A673 (cell line): ENCODE results near the gene SPINT1. TPM values are rescaled to one million over a fixed set of nuclear protein-coding genes. Genes with fewer than 3 reads are reported as not detected.

ENCODE experiments used
- BruUV-seq: library from RNA; stranded (reverse); fragments of 400-500 nt; replicated peaks from 2 replicates; lab custom pipeline; 2021; lab: Mats Ljungman, UMichigan
- CTCF ChIA-PET: fragments of 300-600 bp; sonication (Branson Sonifier 250); formaldehyde crosslinking; loops from one replicate; lab custom pipeline; 2022; ENCODE audit warnings: antibody characterized with exemption; lab: Charles Lee
- POLR2A ChIA-PET: fragments of 300-600 bp; sonication (Branson Sonifier 250); formaldehyde crosslinking; loops from one replicate; lab custom pipeline; 2022; ENCODE audit warnings: antibody characterized with exemption; ENCODE audit not compliant: low non-redundant PET; lab: Charles Lee
- DNase-seq: peaks from one replicate; pipeline ENCODE4 v3.0.0-alpha.2; 2015; ENCODE audit warnings: low spot score
- H3K27ac ChIP-seq: fragments of 200-600 bp; sonication (generic); 2 replicates; pipeline ENCODE4 v1.5.1; 2016; ENCODE audit warnings: mixed run types, low read depth, mild to moderate bottlenecking, mixed read lengths, antibody characterized with exemption, low read length; ENCODE audit not compliant: poor library complexity, severe bottlenecking
- H3K27me3 ChIP-seq: fragments of 200-600 bp; sonication (generic); replicated peaks from 2 replicates; pipeline ENCODE4 v1.6.1; 2017; ENCODE audit warnings: mixed run types, low read depth, mild to moderate bottlenecking, mixed read lengths, antibody characterized with exemption, low read length; ENCODE audit not compliant: insufficient read depth, poor library complexity
- H3K36me3 ChIP-seq: fragments of 200-600 bp; sonication (generic); 2 replicates; pipeline ENCODE4 v1.6.1; 2016; ENCODE audit warnings: mixed run types, mild to moderate bottlenecking, mixed read lengths, antibody characterized with exemption, low read length; ENCODE audit not compliant: insufficient read depth, poor library complexity, severe bottlenecking
- H3K4me1 ChIP-seq: fragments of 200-600 bp; sonication (generic); 2 replicates; pipeline ENCODE4 v1.6.1; 2017; ENCODE audit warnings: mixed run types, mild to moderate bottlenecking, mixed read lengths, antibody characterized with exemption, low read length; ENCODE audit not compliant: insufficient read depth, poor library complexity, severe bottlenecking
- H3K4me3 ChIP-seq: fragments of 200-600 bp; sonication (generic); 2 replicates; pipeline ENCODE4 v1.5.1; 2016; ENCODE audit warnings: low read depth, mixed run types, mild to moderate bottlenecking, mixed read lengths, low read length; ENCODE audit not compliant: poor library complexity, severe bottlenecking
- H3K9me3 ChIP-seq: fragments of 200-600 bp; sonication (generic); 2 replicates; pipeline ENCODE4 v1.6.1; 2016; ENCODE audit warnings: mixed run types, low read depth, mild to moderate bottlenecking, mixed read lengths, antibody characterized with exemption, low read length; ENCODE audit not compliant: poor library complexity, severe bottlenecking
- CTCF ChIP-seq: fragments of 300-800, 200-600 bp; sonication (generic); conservative IDR thresholded peaks from 2 replicates; pipeline ENCODE4 v1.5.1; 2017; ENCODE audit warnings: low read depth, mild to moderate bottlenecking, antibody characterized with exemption, low read length, moderate library complexity, mixed read lengths
- EZH2 ChIP-seq: fragments of 200-600 bp; sonication (generic); IDR thresholded peaks from 2 replicates; pipeline ENCODE4 v1.6.1; 2017; ENCODE audit warnings: borderline replicate concordance, low read depth, mild to moderate bottlenecking, mixed read lengths, antibody characterized with exemption, low read length; ENCODE audit not compliant: poor library complexity, severe bottlenecking
- intact Hi-C: fragments of 100-400 bp; cut with micrococcal nuclease; formaldehyde crosslinking; loops from one replicate; pipeline ENCODE4 v1.10.0; 2022; ENCODE audit not compliant: unreplicated experiment
- total RNA-seq: library from RNA; stranded (reverse); gene quantifications from 2 replicates; pipeline ENCODE4 v1.2.3, GENCODE V29; 2021

The SPINT1 gene
- total RNA-seq, 1 experiment from 2014 or later: 1.9 TPM

DNA sequence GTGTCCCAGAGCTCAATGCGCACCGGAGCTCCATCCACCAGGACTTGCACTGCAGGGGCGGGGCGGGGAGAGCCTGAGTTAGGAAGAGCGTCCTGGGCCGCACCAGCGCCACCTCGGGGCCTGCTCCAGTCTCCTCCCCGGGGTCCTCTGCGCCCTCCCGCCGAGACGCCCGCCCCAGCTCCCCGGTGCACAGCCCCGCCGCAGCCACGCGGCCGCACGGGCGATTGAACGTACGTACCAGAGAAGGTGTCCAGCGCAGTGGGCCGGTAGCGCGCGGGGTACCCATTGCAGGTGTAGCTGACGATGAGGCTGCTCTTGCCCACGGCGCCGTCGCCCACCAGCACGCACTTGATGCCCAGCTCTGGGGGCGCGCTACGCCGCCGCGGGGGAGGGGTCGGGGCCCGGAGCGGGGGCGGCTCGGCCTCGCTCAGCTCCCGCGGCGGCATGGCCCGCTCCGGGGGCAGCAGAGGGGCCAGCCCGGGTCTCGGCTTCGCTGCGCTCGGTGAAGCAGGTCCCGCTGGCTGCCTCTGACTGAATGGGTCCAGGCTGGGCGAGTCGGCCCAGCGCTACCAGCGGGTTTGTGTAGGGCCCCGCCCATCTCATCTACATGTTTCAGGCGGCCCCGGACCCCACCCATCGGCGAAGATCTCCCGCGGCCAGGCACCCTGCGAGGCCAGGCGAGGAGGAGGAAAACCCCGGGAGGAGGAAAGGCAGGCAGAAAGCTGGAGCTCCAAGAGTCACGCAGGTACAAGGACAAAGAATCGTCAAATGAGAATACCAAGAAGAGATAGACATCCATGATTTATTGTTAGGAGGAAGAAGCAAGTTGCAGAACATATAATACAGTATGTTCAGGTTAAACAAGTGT, 30.1 kb downstream of the SPINT1 start, which contains the start of gene RHOV:
Gene RHOV, minus strand, starts transcription at position 541 of the 868 bp plus-strand sequence. Its CDS starts 95 bp downstream, at position 446.
- peak within 1 kb of the TSS; percentile 48 for H3K27ac ChIP-seq
- POLR2A ChIA-PET: interaction anchor here (0.6 to 0.7 kb wide), 3 partner anchors 15 to 390 kb away, joined by 3 to 4 read pairs (median 3); no protein-coding TSS in a partner anchor
- H3K36me3 ChIP-seq: no peaks in the 10 kb centered on the region
- H3K4me1 ChIP-seq: peaks cover 4% of the 10 kb centered on the region
- no peak for TF ChIP-seq EZH2
- TF ChIP-seq CTCF: peak; percentile 64
- CTCF ChIA-PET: interaction anchor here (0.5 to 3.6 kb wide), 10 partner anchors 10 to 1108 kb away, joined by 3 to 23 read pairs (median 6); partner anchors contain the start of gene VPS18
- intact Hi-C loops: no loop called here
- H3K4me3 ChIP-seq: peak within 1 kb of the TSS; percentile 72
- peak; percentile 84 for DNase-seq
- BruUV-seq: no TSS peak
- H3K9me3 ChIP-seq: no peaks in the 10 kb centered on the region
- H3K27me3 ChIP-seq: no peaks in the 10 kb centered on the region

- ChIA-PET POLR2A (no interaction called here), CTCF (interaction anchor here (0.5 to 3.6 kb wide), 5 partner anchors 17 to 287 kb away, joined by 3 to 23 read pairs (median 4); partner anchors contain the start of gene VPS18)
- TF ChIP-seq EZH2 (no peak), CTCF (no peak)
- no peaks in the 10 kb centered on the region for H3K36me3 ChIP-seq
- peaks cover 4% of the 10 kb centered on the region for H3K4me1 ChIP-seq
- H3K9me3 ChIP-seq: no peaks in the 10 kb centered on the region
- intact Hi-C loops: no loop called here
- no TSS peak for BruUV-seq
- no peaks in the 10 kb centered on the region for H3K27me3 ChIP-seq
- DNase-seq: no peak
- no peak overlapping the region for H3K27ac ChIP-seq
- no peak overlapping the region for H3K4me3 ChIP-seq
Measured at GRCh38 chr15:40875991-40876730, 32.3 kb downstream of the SPINT1 start.

GRCh38 chr15:40877694-40878093, 33.8 kb downstream of the SPINT1 start:
- no TSS peak for BruUV-seq
- peaks cover 4% of the 10 kb centered on the region for H3K4me1 ChIP-seq
- H3K36me3 ChIP-seq: no peaks in the 10 kb centered on the region
- DNase-seq: no peak
- ChIA-PET CTCF (interaction anchor here (0.7 kb wide), 1 partner anchor 229 kb away, joined by 4 read pairs; no protein-coding TSS in a partner anchor), POLR2A (no interaction called here)
- H3K27me3 ChIP-seq: no peaks in the 10 kb centered on the region
- H3K4me3 ChIP-seq: no peak overlapping the region
- no peaks in the 10 kb centered on the region for H3K9me3 ChIP-seq
- H3K27ac ChIP-seq: no peak overlapping the region
- intact Hi-C loops: no loop called here
- TF ChIP-seq EZH2 (no peak), CTCF (no peak)
